GM19452 (cell line): ENCODE measurements around the gene UQCC2.

Experiments used
- ATAC-seq: cut with Tn5 transposase; IDR thresholded peaks from one replicate; pipeline ENCODE4 v1.9.1; 2021; ENCODE audit not compliant: unreplicated experiment

Gene UQCC2

GRCh38 chr6:33678233-33678931 lies 33.1 kb downstream of the UQCC2 start:
- no peak for ATAC-seq

GRCh38 chr6:33677689-33678088 lies 33.8 kb downstream of the UQCC2 start:
- ATAC-seq: no peak

- no peak for ATAC-seq
These were observed 34.3 kb downstream of the UQCC2 start for GRCh38 chr6:33677143-33677660.

GRCh38 chr6:33676416-33677142 lies 34.9 kb downstream of the UQCC2 start:
- no peak for ATAC-seq

- no peak for ATAC-seq
These were observed 35.5 kb downstream of the UQCC2 start for GRCh38 chr6:33675968-33676367.

GRCh38 chr6:33673851-33674250 lies 37.6 kb downstream of the UQCC2 start:
- no peak for ATAC-seq

GRCh38 chr6:33672808-33673207 lies 38.7 kb downstream of the UQCC2 start:
- ATAC-seq: no peak

- no peak for ATAC-seq
These were observed 39.8 kb downstream of the UQCC2 start for GRCh38 chr6:33671744-33672072.

- no peak for ATAC-seq
These were observed 40.3 kb downstream of the UQCC2 start for GRCh38 chr6:33670971-33671743.

- ATAC-seq: no peak
These were observed 41.3 kb downstream of the UQCC2 start for GRCh38 chr6:33670086-33670660.

GRCh38 chr6:33668914-33669313 lies 42.6 kb downstream of the UQCC2 start:
- ATAC-seq: no peak

- no peak for ATAC-seq
These were observed 43.2 kb downstream of the UQCC2 start for GRCh38 chr6:33668328-33668727.

- no peak for ATAC-seq
These were observed 43.7 kb downstream of the UQCC2 start for GRCh38 chr6:33667776-33668175.

- no peak for ATAC-seq
These were observed 44.4 kb downstream of the UQCC2 start for GRCh38 chr6:33667072-33667471.

GRCh38 chr6:33665957-33666356 lies 45.5 kb downstream of the UQCC2 start:
- no peak for ATAC-seq

- no peak for ATAC-seq
These were observed 46.9 kb downstream of the UQCC2 start for GRCh38 chr6:33664506-33665057.

- ATAC-seq: no peak
These were observed 47.6 kb downstream of the UQCC2 start for GRCh38 chr6:33663727-33664449.

GRCh38 chr6:33663028-33663427 lies 48.5 kb downstream of the UQCC2 start:
- ATAC-seq: no peak

GRCh38 chr6:33662318-33662717 lies 49.2 kb downstream of the UQCC2 start:
- no peak for ATAC-seq

GRCh38 chr6:33661106-33661838 lies 50.2 kb downstream of the UQCC2 start:
- ATAC-seq: no peak
